GM21825 (cell line): Measurements from ENCODE around the gene BNIP5.

Source experiments
- ATAC-seq: cut with Tn5 transposase; IDR thresholded peaks from one replicate; pipeline ENCODE4 v1.9.1; 2021; ENCODE audit warnings: mild to moderate bottlenecking, moderate library complexity; ENCODE audit not compliant: unreplicated experiment

BNIP5 gene

GRCh38 chr6:36326356-36326995 is 10.2 kb downstream of the BNIP5 start:
- no peak for ATAC-seq

GRCh38 chr6:36324715-36325114 is 12.0 kb downstream of the BNIP5 start:
- no peak for ATAC-seq

DNA sequence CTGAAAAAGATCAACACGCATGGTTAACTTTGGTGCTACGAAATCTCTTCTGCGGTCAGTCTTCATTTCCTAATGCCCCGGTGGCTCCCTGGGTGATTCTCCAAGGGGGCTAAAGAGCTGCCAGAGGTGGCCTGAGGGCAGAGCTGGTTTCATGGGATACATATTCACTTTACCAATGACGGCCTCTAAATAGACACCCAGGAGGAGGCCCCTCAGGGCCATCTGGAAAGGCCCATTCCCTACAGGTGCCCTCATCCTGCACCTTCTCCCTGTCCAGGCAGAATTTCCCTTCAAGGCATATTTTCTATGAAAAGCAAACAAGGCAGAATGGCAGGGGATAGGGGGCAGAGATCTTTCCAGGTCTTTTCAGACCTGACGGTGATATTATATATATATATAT is 12.5 kb downstream of the BNIP5 start:
- ATAC-seq, result no peak

GRCh38 chr6:36323062-36323461 is 13.6 kb downstream of the BNIP5 start:
- no peak for ATAC-seq

GRCh38 chr6:36322591-36322990 is 14.1 kb downstream of the BNIP5 start:
- no peak for ATAC-seq

- ATAC-seq, result no peak
Measured at GRCh38 chr6:36320475-36320874, 16.2 kb downstream of the BNIP5 start.

GRCh38 chr6:36319821-36320220 is 16.9 kb downstream of the BNIP5 start:
- no peak for ATAC-seq

DNA sequence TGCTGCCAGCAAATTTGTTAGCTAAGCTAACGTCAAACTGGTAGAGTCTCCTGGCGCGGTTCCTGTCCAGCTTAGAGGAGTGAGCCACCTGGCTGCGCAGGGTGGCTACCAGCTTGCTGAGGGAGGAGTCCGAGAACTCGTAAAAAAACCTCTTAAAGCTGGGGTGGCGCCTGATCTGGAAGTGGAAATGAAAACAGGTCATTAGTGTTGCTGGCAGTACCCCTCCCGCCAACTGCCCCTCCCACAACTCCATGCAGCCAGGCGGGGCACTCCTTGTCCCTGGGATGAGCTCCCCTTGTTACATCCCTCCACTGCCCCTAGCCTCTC is 17.3 kb downstream of the BNIP5 start:
- no peak for ATAC-seq

GRCh38 chr6:36318690-36319435 is 17.8 kb downstream of the BNIP5 start:
- no peak for ATAC-seq

GRCh38 chr6:36317623-36318022 is 19.1 kb downstream of the BNIP5 start:
- ATAC-seq, result no peak

- ATAC-seq, result no peak
Measured at GRCh38 chr6:36315921-36316320, 20.8 kb downstream of the BNIP5 start.

DNA sequence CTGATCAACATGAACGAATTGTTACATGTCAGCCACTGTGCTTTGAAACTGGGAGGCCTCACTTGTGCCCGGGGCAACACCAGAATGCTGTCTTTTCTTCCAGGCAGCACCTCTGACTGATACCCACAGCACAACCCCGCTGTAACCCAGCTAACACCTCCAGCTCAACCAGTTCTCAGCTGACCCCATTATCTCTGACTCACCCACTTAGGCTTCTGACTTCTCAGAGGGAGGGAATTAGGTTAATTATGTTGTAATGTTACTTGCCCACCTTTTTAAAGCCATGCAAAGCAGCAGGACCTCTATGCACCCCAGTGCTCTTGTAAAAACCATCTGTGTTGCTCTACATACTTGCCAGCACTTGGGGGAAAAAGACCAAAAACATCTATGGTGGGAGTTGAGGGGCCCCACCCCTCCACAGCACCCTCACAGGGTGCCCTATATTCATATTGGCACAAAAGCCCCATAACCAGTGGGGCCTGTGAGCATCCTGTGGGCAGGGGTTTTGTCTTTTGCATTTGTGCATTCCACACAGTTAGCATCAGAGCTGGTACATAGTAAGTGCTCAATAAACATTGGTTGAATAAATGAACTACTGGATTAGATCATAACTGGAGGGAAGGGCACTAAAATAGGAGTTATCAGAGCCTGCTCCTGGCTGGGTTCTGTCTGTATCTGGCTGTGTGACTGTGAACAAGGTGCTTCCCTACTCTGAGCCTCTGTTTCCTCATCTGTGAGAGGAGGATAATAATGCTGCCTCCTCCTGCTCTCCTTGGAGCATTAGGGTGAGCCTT is 22.3 kb downstream of the BNIP5 start:
- no peak for ATAC-seq

DNA sequence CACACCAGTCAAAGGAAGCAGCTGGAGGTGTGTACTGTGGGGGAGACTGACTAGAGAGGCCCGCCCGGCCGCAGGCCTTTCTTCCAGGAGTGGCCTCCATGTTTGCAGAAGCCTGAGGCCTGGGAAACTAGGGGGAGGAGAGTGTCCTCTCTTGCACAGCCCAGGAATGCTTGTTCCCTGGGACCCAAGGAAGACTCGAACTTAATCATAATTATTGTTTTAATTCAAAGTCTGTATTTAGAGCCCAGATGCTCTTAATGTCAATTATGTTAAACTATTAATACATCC is 23.1 kb downstream of the BNIP5 start:
- ATAC-seq, result no peak

- ATAC-seq, result no peak
Measured at GRCh38 chr6:36312854-36313648, 23.6 kb downstream of the BNIP5 start.

DNA sequence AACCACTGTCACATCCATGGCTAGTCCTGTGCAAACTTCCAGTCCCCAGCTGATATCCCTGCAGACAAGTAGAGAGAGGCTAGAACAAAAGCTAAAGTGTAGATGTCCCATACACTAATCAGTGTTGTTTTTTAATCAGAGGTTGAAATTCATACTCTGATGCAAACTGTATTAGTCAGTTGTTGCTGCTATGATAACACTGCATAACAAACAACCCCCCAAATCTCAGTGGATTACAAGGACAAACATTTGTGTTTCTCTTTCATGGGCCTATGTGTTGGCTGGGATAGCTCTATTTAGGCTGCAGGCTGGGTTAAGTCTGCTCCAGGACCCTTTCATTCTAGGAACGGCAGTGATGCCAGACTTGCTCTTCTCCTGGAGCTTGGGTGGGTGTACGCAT is 26.8 kb downstream of the BNIP5 start:
- no peak for ATAC-seq

GRCh38 chr6:36309203-36309602 is 27.5 kb downstream of the BNIP5 start:
- ATAC-seq, result no peak

DNA sequence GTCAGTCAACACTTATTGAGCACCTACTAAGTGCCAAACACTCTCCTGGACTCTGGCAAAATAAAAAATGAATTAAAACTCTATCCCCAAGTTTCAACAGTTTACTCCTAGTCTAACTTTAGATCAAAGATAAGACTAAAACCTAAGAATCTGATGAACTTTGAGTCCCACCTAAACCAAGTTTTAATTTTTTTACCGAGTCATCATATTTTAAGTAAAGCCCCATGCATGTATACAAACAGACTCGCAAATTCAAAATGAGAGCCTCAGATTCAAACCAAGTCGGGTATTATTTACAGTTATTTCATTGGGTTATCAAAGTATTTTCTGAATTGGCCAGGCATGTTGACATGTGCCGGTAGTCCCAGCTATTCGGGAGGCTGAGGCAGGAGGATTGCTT is 28.2 kb downstream of the BNIP5 start:
- no peak for ATAC-seq

GRCh38 chr6:36306375-36306774 is 30.3 kb downstream of the BNIP5 start:
- ATAC-seq, result no peak

DNA sequence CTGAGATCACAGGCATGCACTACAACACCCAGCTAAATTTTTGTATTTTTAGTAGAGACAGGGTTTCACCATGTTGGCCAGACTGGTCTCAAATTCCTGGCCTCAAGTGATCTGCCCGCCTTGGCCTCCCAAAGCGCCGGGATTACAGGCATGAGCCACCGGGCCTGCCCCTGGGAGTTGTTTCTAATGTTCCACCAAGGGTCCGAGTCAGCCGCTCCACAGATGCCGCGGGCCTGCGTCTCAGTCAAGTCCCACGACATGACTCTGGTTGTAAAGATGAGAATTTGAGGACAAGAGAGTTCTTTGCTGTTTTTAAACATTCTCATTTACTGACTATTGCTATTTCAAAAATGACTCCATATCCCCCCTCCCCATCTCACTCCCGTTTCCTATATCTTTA is 30.8 kb downstream of the BNIP5 start:
- ATAC-seq, result no peak

DNA sequence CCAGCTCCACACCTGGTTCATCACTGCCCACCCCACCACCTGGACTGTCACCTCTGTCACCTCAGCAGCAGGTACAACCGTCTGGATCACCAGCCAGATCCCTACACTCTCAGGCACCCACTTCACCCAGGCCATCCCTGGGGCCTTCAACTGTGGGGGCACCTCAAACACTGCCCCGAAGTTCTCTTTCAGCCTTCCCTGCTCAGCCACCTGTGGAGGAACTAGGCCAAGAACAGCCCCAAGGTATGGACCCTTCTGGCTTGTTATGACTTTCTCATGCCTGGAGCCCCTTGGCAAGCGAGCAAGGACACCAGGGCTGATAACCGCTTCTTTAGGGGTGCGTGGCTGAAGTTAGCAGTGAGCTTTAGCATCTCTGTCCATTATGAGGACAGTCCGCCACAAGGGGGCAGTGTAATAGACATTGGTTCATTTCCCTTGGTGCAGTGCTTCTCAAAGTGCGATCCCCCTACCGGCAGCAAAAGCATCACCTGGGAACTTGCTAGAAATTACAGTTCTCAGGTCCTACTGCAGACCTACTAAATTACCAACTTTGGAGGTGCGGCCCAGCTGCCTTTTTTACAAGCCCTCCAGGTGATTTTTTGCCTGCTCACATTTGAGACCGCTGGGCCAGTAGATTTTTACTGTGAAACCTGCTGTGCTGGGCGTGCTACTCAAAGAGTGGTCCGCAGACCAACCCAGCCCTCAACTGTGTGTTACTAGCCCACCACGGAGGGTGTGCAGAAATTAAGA is 34.3 kb downstream of the BNIP5 start:
- peak; percentile 83 for ATAC-seq

DNA sequence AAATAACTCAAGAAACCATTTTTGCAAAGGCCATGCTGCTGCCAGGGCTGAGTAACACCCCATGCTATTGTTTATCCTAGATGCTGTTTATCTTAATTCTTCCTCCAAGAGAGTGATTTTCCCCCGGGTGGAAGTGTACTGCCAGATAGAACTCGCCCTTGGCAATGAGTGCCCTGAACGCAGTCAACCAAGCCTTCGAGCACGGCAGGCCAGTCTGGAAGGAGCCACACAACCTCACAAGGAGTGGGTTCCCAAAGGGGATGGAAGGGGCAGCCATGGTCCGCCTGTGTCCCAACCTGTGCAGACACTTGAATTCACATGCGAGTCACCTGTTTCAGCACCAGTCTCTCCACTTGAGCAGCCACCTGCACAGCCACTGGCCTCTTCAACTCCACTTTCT is 34.9 kb downstream of the BNIP5 start:
- ATAC-seq, result no peak
